Fibroblast of mammary gland (primary cell): Measurements from ENCODE around the gene FAM222B.

Experiments used
- DNase-seq: peaks from one replicate; pipeline ENCODE4 v3.0.0-alpha.2; 2010; ENCODE audit warnings: low read depth
- H3K4me3 ChIP-seq: 2 replicates; pipeline ENCODE4 v1.5.1; 2011; ENCODE audit warnings: low read depth, mild to moderate bottlenecking, low read length, moderate library complexity; ENCODE audit not compliant: control insufficient read depth
- TF ChIP-seq, protein P1 (sequence below): conservative IDR thresholded peaks from 2 replicates; pipeline ENCODE4 v1.5.1; 2011; ENCODE audit warnings: low read depth, low read length, inconsistent platforms; ENCODE audit not compliant: control insufficient read depth, insufficient read depth

FAM222B gene

GRCh38 chr17:28774206-28774605 lies 68.4 kb downstream of the FAM222B start:
- TF ChIP-seq, protein P1, sequence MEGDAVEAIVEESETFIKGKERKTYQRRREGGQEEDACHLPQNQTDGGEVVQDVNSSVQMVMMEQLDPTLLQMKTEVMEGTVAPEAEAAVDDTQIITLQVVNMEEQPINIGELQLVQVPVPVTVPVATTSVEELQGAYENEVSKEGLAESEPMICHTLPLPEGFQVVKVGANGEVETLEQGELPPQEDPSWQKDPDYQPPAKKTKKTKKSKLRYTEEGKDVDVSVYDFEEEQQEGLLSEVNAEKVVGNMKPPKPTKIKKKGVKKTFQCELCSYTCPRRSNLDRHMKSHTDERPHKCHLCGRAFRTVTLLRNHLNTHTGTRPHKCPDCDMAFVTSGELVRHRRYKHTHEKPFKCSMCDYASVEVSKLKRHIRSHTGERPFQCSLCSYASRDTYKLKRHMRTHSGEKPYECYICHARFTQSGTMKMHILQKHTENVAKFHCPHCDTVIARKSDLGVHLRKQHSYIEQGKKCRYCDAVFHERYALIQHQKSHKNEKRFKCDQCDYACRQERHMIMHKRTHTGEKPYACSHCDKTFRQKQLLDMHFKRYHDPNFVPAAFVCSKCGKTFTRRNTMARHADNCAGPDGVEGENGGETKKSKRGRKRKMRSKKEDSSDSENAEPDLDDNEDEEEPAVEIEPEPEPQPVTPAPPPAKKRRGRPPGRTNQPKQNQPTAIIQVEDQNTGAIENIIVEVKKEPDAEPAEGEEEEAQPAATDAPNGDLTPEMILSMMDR, result no peak
- no peak for DNase-seq
- H3K4me3 ChIP-seq, result no peak overlapping the region

DNA sequence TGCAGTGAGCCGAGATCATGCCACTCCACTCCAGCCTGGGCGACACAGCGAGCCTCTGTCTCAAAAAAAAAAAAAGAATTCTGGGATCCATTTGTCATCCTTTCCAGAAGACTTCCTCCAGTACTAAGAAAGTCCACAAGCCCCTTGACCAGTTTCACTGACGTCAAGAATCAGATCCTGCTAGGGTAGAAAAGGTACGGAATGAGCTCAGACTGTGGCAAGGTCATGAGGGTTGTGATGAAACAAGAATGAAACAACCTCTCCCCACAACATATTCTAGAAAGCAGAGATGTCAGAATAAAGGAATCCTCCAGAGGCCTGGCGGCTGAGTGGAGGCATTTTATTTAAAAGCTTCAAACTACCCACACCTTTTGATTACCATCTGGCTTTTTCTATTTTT lies 68.9 kb downstream of the FAM222B start:
- TF ChIP-seq, protein P1, result no peak
- DNase-seq, result peak; percentile 10
- no peak overlapping the region for H3K4me3 ChIP-seq

DNA sequence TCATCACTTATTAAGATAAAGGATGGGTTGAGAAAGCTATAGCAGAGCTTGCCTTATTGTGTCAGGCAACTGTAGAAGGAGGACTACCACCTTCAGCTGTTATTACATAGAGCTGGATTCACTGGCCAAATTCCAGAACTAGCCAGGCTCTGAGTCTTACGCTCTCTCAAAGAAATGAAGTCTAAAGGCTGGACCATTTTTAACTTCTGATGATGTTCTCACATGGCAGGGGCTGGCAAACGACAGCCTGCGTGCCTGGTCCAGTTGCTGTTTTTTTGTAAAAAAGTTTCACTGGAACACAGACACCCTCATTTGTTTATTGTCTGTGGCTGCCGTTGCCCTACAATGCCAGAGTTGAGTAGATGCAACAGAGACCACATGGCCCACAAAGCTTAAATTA lies 77.6 kb downstream of the FAM222B start:
- H3K4me3 ChIP-seq, result no peak overlapping the region
- DNase-seq, result no peak
- TF ChIP-seq, protein P1, result no peak

GRCh38 chr17:28763804-28764266 lies 78.8 kb downstream of the FAM222B start:
- DNase-seq, result peak; percentile 83

GRCh38 chr17:28763137-28763799 lies 79.3 kb downstream of the FAM222B start:
- TF ChIP-seq, protein P1, result no peak
- H3K4me3 ChIP-seq, result no peak overlapping the region
- DNase-seq, result no peak

More at GRCh38 chr17:28763804-28764266, 78.8 kb downstream of the FAM222B start:
- no peak overlapping the region for H3K4me3 ChIP-seq
- TF ChIP-seq, protein P1, result peak; percentile 81

GRCh38 chr17:28760601-28761562 lies 81.7 kb downstream of the FAM222B start:
- no peak overlapping the region for H3K4me3 ChIP-seq

More at GRCh38 chr17:28760601-28761562, 81.7 kb downstream of the FAM222B start:
- TF ChIP-seq, protein P1, result no peak
- DNase-seq, result peak; percentile 76
